Activated CD4-positive, alpha-beta T cell treated with anti-CD3 and anti-CD28 coated beads for 36 hours (primary cell): ENCODE measurements around the gene MAGOH. TPM values are rescaled to one million over a fixed set of nuclear protein-coding genes. Genes with fewer than 3 reads are reported as not detected.
A peak's percentile ranks its signal among the peaks of the same experiment; 100 is the strongest.
"Not testable (repeated sequence)": the region's sequence is repeated elsewhere in the genome, so short reads cannot be mapped to it uniquely, and the experiment has no call there.

Source experiments
- ATAC-seq: fragments of 200-7000 bp; cut with Tn5 transposase; one replicate; pipeline ENCODE4 v1.10.0; 2021; ENCODE audit warnings: mild to moderate bottlenecking, moderate library complexity
- CTCF ChIA-PET: fragments of 350-600 bp; sonication (Branson Sonifier 250); formaldehyde crosslinking; loops from one replicate; lab custom pipeline; 2021; ENCODE audit warnings: antibody characterized with exemption; lab: Charles Lee
- POLR2A ChIA-PET: fragments of 350-600 bp; sonication (Branson Sonifier 250); formaldehyde crosslinking; loops from one replicate; lab custom pipeline; 2021; ENCODE audit warnings: antibody characterized with exemption, inconsistent platforms; lab: Charles Lee
- DNase-seq: peaks from one replicate; pipeline ENCODE4 v3.0.0-alpha.2; 2020
- H3K27ac Mint-ChIP-seq: one replicate; pipeline ENCODE4 v1.8.0; 2021; ENCODE audit warnings: mixed read lengths
- H3K27me3 Mint-ChIP-seq: one replicate; pipeline ENCODE4 v1.8.0; 2021; ENCODE audit warnings: mixed read lengths
- H3K36me3 Mint-ChIP-seq: one replicate; pipeline ENCODE4 v1.8.0; 2021; ENCODE audit warnings: low read depth, mixed read lengths
- H3K4me1 Mint-ChIP-seq: one replicate; pipeline ENCODE4 v1.8.0; 2021; ENCODE audit warnings: mixed read lengths
- H3K4me3 Mint-ChIP-seq: one replicate; pipeline ENCODE4 v1.8.0; 2021; ENCODE audit warnings: mild to moderate bottlenecking, moderate library complexity, mixed read lengths
- H3K9me3 Mint-ChIP-seq: one replicate; pipeline ENCODE4 v1.8.0; 2021; ENCODE audit warnings: low read depth, mixed read lengths
- intact Hi-C, 2 experiments: fragments of 100-400 bp; cut with DNase I in 1 of 2; cut with micrococcal nuclease in 1 of 2; formaldehyde crosslinking; loops; one replicate each; pipeline versions ENCODE4 v1.14.2 to v1.15.1; 2022 to 2024; cut with DNase I, micrococcal nuclease
- total RNA-seq, 2 experiments: library from RNA; stranded (reverse); gene quantifications; one replicate each; pipeline ENCODE4 v1.2.3, GENCODE V29; 2021

Gene MAGOH
- total RNA-seq, 2 experiments from 2014 or later: 73.7 to 92.3 TPM

- peaks cover 14% of the 10 kb centered on the region for H3K36me3 Mint-ChIP-seq
- H3K9me3 Mint-ChIP-seq: no peaks in the 10 kb centered on the region
- ATAC-seq: no peak
- peak overlapping the region; percentile 87 for H3K4me3 Mint-ChIP-seq
- intact Hi-C loops: loop anchor here (1.0 to 10.0 kb wide), 12 partner anchors 19 to 1186 kb away; partner anchors contain the start of genes CPT2 (in 2 of the 2), MAGOH (in 2 of the 2), BTF3L4 (in 1 of the 2) and IFT25 (in 1 of the 2)
- peak overlapping the region; percentile 94 for H3K27ac Mint-ChIP-seq
- H3K4me1 Mint-ChIP-seq: peaks cover 24% of the 10 kb centered on the region
- CTCF ChIA-PET: interaction anchor here (0.6 to 0.8 kb wide), 3 partner anchors 10 to 307 kb away, joined by 3 to 7 read pairs (median 4); no protein-coding TSS in a partner anchor
- H3K27me3 Mint-ChIP-seq: no peaks in the 10 kb centered on the region
- POLR2A ChIA-PET: no interaction called here
- DNase-seq: no peak
These were observed 18.6 kb downstream of the MAGOH start for GRCh38 chr1:53219711-53220110.

- Mint-ChIP-seq H3K9me3 (no peaks in the 10 kb centered on the region), H3K4me3 (no peak overlapping the region), H3K36me3 (peaks cover 26% of the 10 kb centered on the region), H3K27ac (peak overlapping the region; percentile 94), H3K4me1 (peaks cover 24% of the 10 kb centered on the region), H3K27me3 (no peaks in the 10 kb centered on the region)
- ChIA-PET CTCF (interaction anchor here (0.6 kb wide), 1 partner anchor 25 kb away, joined by 3 read pairs; no protein-coding TSS in a partner anchor), POLR2A (no interaction called here)
- DNase-seq: no peak
- intact Hi-C loops: no loop called here
- no peak for ATAC-seq
These were observed 20.1 kb downstream of the MAGOH start for GRCh38 chr1:53218201-53218600.

- Mint-ChIP-seq H3K9me3 (no peaks in the 10 kb centered on the region), H3K27ac (no peak overlapping the region), H3K4me1 (peaks cover 13% of the 10 kb centered on the region), H3K27me3 (no peaks in the 10 kb centered on the region), H3K36me3 (peaks cover 38% of the 10 kb centered on the region), H3K4me3 (no peak overlapping the region)
- ATAC-seq (no peak), DNase-seq (no peak)
- intact Hi-C loops: no loop called here
- ChIA-PET CTCF (interaction anchor here (0.6 to 1.6 kb wide), 7 partner anchors 13 to 36 kb away, joined by 3 to 4 read pairs (median 3); no protein-coding TSS in a partner anchor), POLR2A (no interaction called here)
These were observed 23.9 kb downstream of the MAGOH start for GRCh38 chr1:53214376-53214940.

- Mint-ChIP-seq H3K4me1 (no peaks in the 10 kb centered on the region), H3K9me3 (peaks cover 7% of the 10 kb centered on the region), H3K4me3 (no peak overlapping the region), H3K27ac (no peak overlapping the region), H3K27me3 (no peaks in the 10 kb centered on the region), H3K36me3 (peaks cover 49% of the 10 kb centered on the region)
- ChIA-PET CTCF (interaction anchor here (1.5 kb wide), 1 partner anchor 9 kb away, joined by 5 read pairs; no protein-coding TSS in a partner anchor), POLR2A (no interaction called here)
- intact Hi-C loops: no loop called here
- DNase-seq (no peak), ATAC-seq (no peak)
These were observed 27.4 kb downstream of the MAGOH start for GRCh38 chr1:53210954-53211353.

GRCh38 chr1:53210352-53210751 lies 28.0 kb downstream of the MAGOH start:
- POLR2A ChIA-PET: no interaction called here
- DNase-seq: no peak
- CTCF ChIA-PET: no interaction called here
- Mint-ChIP-seq H3K9me3 (peaks cover 7% of the 10 kb centered on the region), H3K4me1 (no peaks in the 10 kb centered on the region), H3K36me3 (peaks cover 52% of the 10 kb centered on the region), H3K4me3 (no peak overlapping the region), H3K27ac (no peak overlapping the region), H3K27me3 (no peaks in the 10 kb centered on the region)
- intact Hi-C loops: no loop called here
- no peak for ATAC-seq

GRCh38 chr1:53207726-53208125 lies 30.6 kb downstream of the MAGOH start:
- DNase-seq (no peak), ATAC-seq (no peak)
- H3K27me3 Mint-ChIP-seq: no peaks in the 10 kb centered on the region
- peaks cover 59% of the 10 kb centered on the region for H3K36me3 Mint-ChIP-seq
- intact Hi-C loops: no loop called here
- H3K4me1 Mint-ChIP-seq: no peaks in the 10 kb centered on the region
- no peak overlapping the region for H3K4me3 Mint-ChIP-seq
- no peak overlapping the region for H3K27ac Mint-ChIP-seq
- peaks cover 12% of the 10 kb centered on the region for H3K9me3 Mint-ChIP-seq
- ChIA-PET POLR2A (no interaction called here), CTCF (no interaction called here)

- H3K27me3 Mint-ChIP-seq: no peaks in the 10 kb centered on the region
- no peaks in the 10 kb centered on the region for H3K4me1 Mint-ChIP-seq
- POLR2A ChIA-PET: no interaction called here
These were observed 31.5 kb downstream of the MAGOH start for GRCh38 chr1:53206735-53207379.

GRCh38 chr1:53206083-53206685 lies 32.1 kb downstream of the MAGOH start:
- peaks cover 12% of the 10 kb centered on the region for H3K9me3 Mint-ChIP-seq
- peak; percentile 25 for DNase-seq
- H3K27ac Mint-ChIP-seq, intact Hi-C loops, POLR2A ChIA-PET, H3K27me3 Mint-ChIP-seq, H3K4me3 Mint-ChIP-seq, ATAC-seq, H3K4me1 Mint-ChIP-seq, CTCF ChIA-PET: not testable (repeated sequence)
- H3K36me3 Mint-ChIP-seq: peaks cover 59% of the 10 kb centered on the region

More at GRCh38 chr1:53206735-53207379, 31.5 kb downstream of the MAGOH start:
- Mint-ChIP-seq H3K36me3 (peaks cover 59% of the 10 kb centered on the region), H3K9me3 (peaks cover 12% of the 10 kb centered on the region), H3K27ac (no peak overlapping the region), H3K4me3 (no peak overlapping the region)
- DNase-seq (no peak), ATAC-seq (no peak)
- intact Hi-C loops: no loop called here
- CTCF ChIA-PET: no interaction called here

GRCh38 chr1:53205496-53205895 lies 32.8 kb downstream of the MAGOH start:
- H3K27me3 Mint-ChIP-seq, H3K4me3 Mint-ChIP-seq, CTCF ChIA-PET, ATAC-seq, POLR2A ChIA-PET, H3K27ac Mint-ChIP-seq, intact Hi-C loops, H3K4me1 Mint-ChIP-seq, DNase-seq: not testable (repeated sequence)
- peaks cover 12% of the 10 kb centered on the region for H3K9me3 Mint-ChIP-seq
- peaks cover 59% of the 10 kb centered on the region for H3K36me3 Mint-ChIP-seq

- H3K36me3 Mint-ChIP-seq: peaks cover 52% of the 10 kb centered on the region
- no peak for ATAC-seq
- intact Hi-C loops: no loop called here
These were observed 34.9 kb downstream of the MAGOH start for GRCh38 chr1:53203466-53203865.

GRCh38 chr1:53198241-53198651 lies 40.1 kb downstream of the MAGOH start:
- CTCF ChIA-PET: interaction anchor here (0.6 to 1.5 kb wide), 3 partner anchors 16 to 18 kb away, joined by 3 to 4 read pairs (median 3); no protein-coding TSS in a partner anchor
- POLR2A ChIA-PET: no interaction called here
- DNase-seq: no peak
- Mint-ChIP-seq H3K27ac (peak overlapping the region; percentile 99), H3K9me3 (no peaks in the 10 kb centered on the region), H3K4me1 (peaks cover 25% of the 10 kb centered on the region), H3K27me3 (no peaks in the 10 kb centered on the region), H3K4me3 (peak overlapping the region; percentile 98), H3K36me3 (peaks cover 21% of the 10 kb centered on the region)
- ATAC-seq: no peak
- intact Hi-C loops: loop anchor here (5.0 to 10.0 kb wide), 5 partner anchors 186 to 1141 kb away; partner anchors contain the start of genes BTF3L4 (in 1 of the 2), CC2D1B (in 1 of the 2), TUT4 (in 1 of the 2) and TXNDC12 (in 1 of the 2)

More at GRCh38 chr1:53203466-53203865, 34.9 kb downstream of the MAGOH start:
- no peak for DNase-seq
- no peak overlapping the region for H3K4me3 Mint-ChIP-seq
- H3K27ac Mint-ChIP-seq: no peak overlapping the region
- peaks cover 6% of the 10 kb centered on the region for H3K4me1 Mint-ChIP-seq
- ChIA-PET CTCF (no interaction called here), POLR2A (no interaction called here)
- no peaks in the 10 kb centered on the region for H3K27me3 Mint-ChIP-seq
- peaks cover 12% of the 10 kb centered on the region for H3K9me3 Mint-ChIP-seq
